Nasal cavity respiratory epithelium epithelial cell of viscerocranial mucosa (primary cell): Measurements from ENCODE around the gene NAIF1. TPM values are rescaled to one million over a fixed set of nuclear protein-coding genes. Genes with fewer than 3 reads are reported as not detected.

Experiments
- total RNA-seq: library from RNA; depleted of rRNA; stranded (reverse); fragments of >200 nt; gene quantifications from 2 replicates; pipeline ENCODE4 v1.2.3, GENCODE V29; 2014

Gene NAIF1
- 12.5 and 14.0 TPM in 2 replicates for total RNA-seq

GRCh38 chr9:128066713-128067644, at the start of gene NAIF1:
Gene NAIF1 (minus strand): TSS chr9:128067320. CDS start chr9:128067101, 219 bp downstream.

GRCh38 chr9:128067645-128068385, 695 bp upstream of the NAIF1 start, which contains the start of gene SLC25A25:
Gene SLC25A25 (plus strand): TSS chr9:128068232. CDS start chr9:128068320, 88 bp downstream.

Other genes with a start within 250 kb of the NAIF1 start
- 0.34 and 2.3 TPM in 2 replicates for gene ENG, start 212.7 kb downstream of the NAIF1 start, total RNA-seq
- 20.5 and 33.5 TPM in 2 replicates for gene AK1, start 189.6 kb downstream of the NAIF1 start, total RNA-seq
- gene ST6GALNAC6, start 167.7 kb downstream of the NAIF1 start, total RNA-seq, result 14.0 and 21.5 TPM in 2 replicates
- 25.3 and 42.9 TPM in 2 replicates for gene ST6GALNAC4, start 150.3 kb downstream of the NAIF1 start, total RNA-seq
- 4.1 and 4.3 TPM in 2 replicates for gene PIP5KL1, start 136.5 kb downstream of the NAIF1 start, total RNA-seq
- gene DPM2, start 129.5 kb downstream of the NAIF1 start, total RNA-seq, result 13.7 and 16.2 TPM in 2 replicates
- gene EEIG1, start 86.3 kb downstream of the NAIF1 start, total RNA-seq, result 9.9 and 93.0 TPM in 2 replicates
- gene SLC25A25, start 912 bp upstream of the NAIF1 start, total RNA-seq, result 29.4 and 34.2 TPM in 2 replicates
- gene PTGES2, start 60.4 kb upstream of the NAIF1 start, total RNA-seq, result 88.5 and 116 TPM in 2 replicates
- 49.6 and 128 TPM in 2 replicates for gene LCN2, start 82.1 kb upstream of the NAIF1 start, total RNA-seq
- gene BBLN, start 92.9 kb upstream of the NAIF1 start, total RNA-seq, result 21.9 and 31.3 TPM in 2 replicates
- gene CIZ1, start 124.3 kb upstream of the NAIF1 start, total RNA-seq, result 21.9 and 67.6 TPM in 2 replicates
- gene DNM1, start 136.1 kb upstream of the NAIF1 start, total RNA-seq, result 0.34 and 2.6 TPM in 2 replicates
- gene GOLGA2, start 208.7 kb upstream of the NAIF1 start, total RNA-seq, result 68.3 and 84.8 TPM in 2 replicates
- 25.0 and 48.9 TPM in 2 replicates for gene SWI5, start 209.0 kb upstream of the NAIF1 start, total RNA-seq